ENCODE results near the gene TARS2. TPM values are rescaled to one million over a fixed set of nuclear protein-coding genes. Genes with fewer than 3 reads are reported as not detected.

The TARS2 gene
- total RNA-seq, 1 experiment from 2014 or later: 42.9 TPM

DNA sequence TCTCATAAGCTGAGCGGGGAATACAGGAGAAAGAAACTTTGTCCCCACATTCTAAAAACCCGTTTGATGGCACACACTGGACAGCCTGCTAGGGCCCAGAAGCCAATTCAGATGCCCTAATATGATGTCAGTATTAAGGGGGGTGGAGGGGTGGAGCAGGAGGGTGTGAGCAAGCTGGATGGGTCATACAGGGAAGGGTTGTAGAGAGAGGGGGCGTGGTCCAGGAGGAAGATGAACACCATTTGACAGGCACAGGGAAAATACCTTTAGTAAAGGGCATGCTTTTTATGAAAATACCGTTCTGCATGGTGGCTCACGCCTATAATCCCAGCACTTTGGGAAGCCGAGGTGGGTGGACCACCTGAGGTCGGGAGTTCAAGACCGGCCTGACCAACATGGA lies 6.0 kb downstream of the TARS2 start (continued):
- TF ChIP-seq, protein P1, sequence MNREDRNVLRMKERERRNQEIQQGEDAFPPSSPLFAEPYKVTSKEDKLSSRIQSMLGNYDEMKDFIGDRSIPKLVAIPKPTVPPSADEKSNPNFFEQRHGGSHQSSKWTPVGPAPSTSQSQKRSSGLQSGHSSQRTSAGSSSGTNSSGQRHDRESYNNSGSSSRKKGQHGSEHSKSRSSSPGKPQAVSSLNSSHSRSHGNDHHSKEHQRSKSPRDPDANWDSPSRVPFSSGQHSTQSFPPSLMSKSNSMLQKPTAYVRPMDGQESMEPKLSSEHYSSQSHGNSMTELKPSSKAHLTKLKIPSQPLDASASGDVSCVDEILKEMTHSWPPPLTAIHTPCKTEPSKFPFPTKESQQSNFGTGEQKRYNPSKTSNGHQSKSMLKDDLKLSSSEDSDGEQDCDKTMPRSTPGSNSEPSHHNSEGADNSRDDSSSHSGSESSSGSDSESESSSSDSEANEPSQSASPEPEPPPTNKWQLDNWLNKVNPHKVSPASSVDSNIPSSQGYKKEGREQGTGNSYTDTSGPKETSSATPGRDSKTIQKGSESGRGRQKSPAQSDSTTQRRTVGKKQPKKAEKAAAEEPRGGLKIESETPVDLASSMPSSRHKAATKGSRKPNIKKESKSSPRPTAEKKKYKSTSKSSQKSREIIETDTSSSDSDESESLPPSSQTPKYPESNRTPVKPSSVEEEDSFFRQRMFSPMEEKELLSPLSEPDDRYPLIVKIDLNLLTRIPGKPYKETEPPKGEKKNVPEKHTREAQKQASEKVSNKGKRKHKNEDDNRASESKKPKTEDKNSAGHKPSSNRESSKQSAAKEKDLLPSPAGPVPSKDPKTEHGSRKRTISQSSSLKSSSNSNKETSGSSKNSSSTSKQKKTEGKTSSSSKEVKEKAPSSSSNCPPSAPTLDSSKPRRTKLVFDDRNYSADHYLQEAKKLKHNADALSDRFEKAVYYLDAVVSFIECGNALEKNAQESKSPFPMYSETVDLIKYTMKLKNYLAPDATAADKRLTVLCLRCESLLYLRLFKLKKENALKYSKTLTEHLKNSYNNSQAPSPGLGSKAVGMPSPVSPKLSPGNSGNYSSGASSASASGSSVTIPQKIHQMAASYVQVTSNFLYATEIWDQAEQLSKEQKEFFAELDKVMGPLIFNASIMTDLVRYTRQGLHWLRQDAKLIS (CRISPR knock-in tag; IDR thresholded peaks at IDR 0.05; ENCODE audit: borderline replicate concordance): no peak
- TF ChIP-seq NR3C1 (CRISPR knock-in tag; conservative IDR thresholded peaks at IDR 0.05; ENCODE audit: low read depth) (no peak), FOXK1 (CRISPR knock-in tag; IDR thresholded peaks at IDR 0.05) (no peak), ELF4 (CRISPR knock-in tag; IDR thresholded peaks at IDR 0.05; ENCODE audit: low read depth) (no peak)
- TF ChIP-seq, protein P2, sequence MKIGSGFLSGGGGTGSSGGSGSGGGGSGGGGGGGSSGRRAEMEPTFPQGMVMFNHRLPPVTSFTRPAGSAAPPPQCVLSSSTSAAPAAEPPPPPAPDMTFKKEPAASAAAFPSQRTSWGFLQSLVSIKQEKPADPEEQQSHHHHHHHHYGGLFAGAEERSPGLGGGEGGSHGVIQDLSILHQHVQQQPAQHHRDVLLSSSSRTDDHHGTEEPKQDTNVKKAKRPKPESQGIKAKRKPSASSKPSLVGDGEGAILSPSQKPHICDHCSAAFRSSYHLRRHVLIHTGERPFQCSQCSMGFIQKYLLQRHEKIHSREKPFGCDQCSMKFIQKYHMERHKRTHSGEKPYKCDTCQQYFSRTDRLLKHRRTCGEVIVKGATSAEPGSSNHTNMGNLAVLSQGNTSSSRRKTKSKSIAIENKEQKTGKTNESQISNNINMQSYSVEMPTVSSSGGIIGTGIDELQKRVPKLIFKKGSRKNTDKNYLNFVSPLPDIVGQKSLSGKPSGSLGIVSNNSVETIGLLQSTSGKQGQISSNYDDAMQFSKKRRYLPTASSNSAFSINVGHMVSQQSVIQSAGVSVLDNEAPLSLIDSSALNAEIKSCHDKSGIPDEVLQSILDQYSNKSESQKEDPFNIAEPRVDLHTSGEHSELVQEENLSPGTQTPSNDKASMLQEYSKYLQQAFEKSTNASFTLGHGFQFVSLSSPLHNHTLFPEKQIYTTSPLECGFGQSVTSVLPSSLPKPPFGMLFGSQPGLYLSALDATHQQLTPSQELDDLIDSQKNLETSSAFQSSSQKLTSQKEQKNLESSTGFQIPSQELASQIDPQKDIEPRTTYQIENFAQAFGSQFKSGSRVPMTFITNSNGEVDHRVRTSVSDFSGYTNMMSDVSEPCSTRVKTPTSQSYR (CRISPR knock-in tag; IDR thresholded peaks at IDR 0.05): no peak
- TF ChIP-seq, protein P3, sequence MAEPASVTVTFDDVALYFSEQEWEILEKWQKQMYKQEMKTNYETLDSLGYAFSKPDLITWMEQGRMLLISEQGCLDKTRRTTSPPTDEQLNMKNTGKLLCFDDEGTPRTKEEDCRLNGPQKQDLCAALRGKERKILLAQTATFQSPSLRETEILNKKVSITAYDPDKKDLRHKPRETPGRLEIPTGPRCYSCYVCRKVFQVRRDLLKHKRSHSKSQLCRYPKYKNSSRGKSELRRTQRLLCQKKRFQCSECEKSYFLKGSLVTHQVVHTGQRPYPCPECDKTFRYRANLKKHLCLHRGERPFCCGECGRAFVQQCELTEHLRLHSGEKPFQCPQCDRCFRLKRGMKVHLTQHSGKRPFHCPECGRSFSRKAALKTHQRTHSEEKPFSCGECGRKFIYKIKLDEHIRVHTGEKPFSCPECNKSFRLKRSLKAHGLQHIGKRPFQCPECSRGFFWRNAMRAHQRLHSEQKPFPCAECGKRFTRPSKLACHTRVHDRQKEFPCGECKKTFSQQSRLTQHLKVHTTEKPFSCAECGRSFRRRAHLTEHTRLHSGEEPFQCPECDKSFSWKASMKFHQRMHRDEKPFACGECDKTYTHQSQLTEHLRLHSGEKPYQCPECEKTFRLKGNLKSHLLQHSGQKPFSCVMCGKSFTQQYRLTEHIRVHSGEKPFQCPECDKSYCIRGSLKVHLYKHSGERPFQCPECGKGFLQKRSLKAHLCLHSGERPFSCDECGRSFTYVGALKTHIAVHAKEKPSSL (CRISPR knock-in tag; conservative IDR thresholded peaks at IDR 0.05): no peak
- TF ChIP-seq, protein P4, sequence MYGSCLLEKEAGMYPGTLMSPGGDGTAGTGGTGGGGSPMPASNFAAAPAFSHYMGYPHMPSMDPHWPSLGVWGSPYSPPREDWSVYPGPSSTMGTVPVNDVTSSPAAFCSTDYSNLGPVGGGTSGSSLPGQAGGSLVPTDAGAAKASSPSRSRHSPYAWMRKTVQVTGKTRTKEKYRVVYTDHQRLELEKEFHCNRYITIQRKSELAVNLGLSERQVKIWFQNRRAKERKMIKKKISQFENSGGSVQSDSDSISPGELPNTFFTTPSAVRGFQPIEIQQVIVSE (CRISPR knock-in tag; IDR thresholded peaks at IDR 0.05; ENCODE audit: borderline replicate concordance): no peak
- TF ChIP-seq, protein P5, sequence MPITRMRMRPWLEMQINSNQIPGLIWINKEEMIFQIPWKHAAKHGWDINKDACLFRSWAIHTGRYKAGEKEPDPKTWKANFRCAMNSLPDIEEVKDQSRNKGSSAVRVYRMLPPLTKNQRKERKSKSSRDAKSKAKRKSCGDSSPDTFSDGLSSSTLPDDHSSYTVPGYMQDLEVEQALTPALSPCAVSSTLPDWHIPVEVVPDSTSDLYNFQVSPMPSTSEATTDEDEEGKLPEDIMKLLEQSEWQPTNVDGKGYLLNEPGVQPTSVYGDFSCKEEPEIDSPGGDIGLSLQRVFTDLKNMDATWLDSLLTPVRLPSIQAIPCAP (CRISPR knock-in tag; IDR thresholded peaks at IDR 0.05): no peak

DNA sequence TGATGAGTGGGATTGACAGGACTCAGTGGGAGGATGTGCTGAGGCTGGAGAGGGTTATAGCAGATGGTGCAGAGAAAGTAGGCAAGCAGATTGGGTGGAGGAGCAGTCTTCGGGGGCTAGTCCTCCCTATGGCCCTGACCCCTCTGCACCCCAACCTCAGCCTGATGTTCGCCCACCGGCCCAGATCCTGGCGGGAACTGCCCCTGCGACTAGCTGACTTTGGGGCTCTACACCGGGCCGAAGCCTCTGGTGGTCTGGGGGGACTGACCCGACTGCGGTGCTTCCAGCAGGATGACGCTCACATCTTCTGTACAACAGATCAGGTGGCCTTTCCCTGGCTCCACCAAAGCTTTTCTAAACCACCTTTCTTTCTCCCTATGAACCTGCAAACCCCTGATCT lies 11.1 kb downstream of the TARS2 start:
- DNase-seq (ENCODE audit: low spot score) (no peak), ATAC-seq (no peak)
- ChIA-PET CTCF (no interaction called here), POLR2A (no interaction called here)
- Mint-ChIP-seq H3K27ac (no peak overlapping the region), H3K27me3 (ENCODE audit: low read depth) (no peaks in the 10 kb centered on the region), H3K9me3 (no peaks in the 10 kb centered on the region), H3K4me3 (no peak overlapping the region), H3K4me1 (no peaks in the 10 kb centered on the region), H3K36me3 (peaks cover 56% of the 10 kb centered on the region)
- TF ChIP-seq JAZF1 (CRISPR knock-in tag; IDR thresholded peaks at IDR 0.05) (no peak), ZNF317 (CRISPR knock-in tag; IDR thresholded peaks at IDR 0.05; ENCODE audit: borderline replicate concordance, low read depth) (no peak), NR3C1 (CRISPR knock-in tag; conservative IDR thresholded peaks at IDR 0.05; ENCODE audit: low read depth) (no peak), ZNF219 (CRISPR knock-in tag; IDR thresholded peaks at IDR 0.05; ENCODE audit: borderline replicate concordance) (no peak), ATF1 (CRISPR knock-in tag; IDR thresholded peaks at IDR 0.05) (no peak)
- TF ChIP-seq, protein P6, sequence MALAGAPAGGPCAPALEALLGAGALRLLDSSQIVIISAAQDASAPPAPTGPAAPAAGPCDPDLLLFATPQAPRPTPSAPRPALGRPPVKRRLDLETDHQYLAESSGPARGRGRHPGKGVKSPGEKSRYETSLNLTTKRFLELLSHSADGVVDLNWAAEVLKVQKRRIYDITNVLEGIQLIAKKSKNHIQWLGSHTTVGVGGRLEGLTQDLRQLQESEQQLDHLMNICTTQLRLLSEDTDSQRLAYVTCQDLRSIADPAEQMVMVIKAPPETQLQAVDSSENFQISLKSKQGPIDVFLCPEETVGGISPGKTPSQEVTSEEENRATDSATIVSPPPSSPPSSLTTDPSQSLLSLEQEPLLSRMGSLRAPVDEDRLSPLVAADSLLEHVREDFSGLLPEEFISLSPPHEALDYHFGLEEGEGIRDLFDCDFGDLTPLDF (CRISPR knock-in tag; IDR thresholded peaks at IDR 0.05): no peak
- TF ChIP-seq, protein P7, sequence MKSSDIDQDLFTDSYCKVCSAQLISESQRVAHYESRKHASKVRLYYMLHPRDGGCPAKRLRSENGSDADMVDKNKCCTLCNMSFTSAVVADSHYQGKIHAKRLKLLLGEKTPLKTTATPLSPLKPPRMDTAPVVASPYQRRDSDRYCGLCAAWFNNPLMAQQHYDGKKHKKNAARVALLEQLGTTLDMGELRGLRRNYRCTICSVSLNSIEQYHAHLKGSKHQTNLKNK (CRISPR knock-in tag; IDR thresholded peaks at IDR 0.05): no peak
- TF ChIP-seq, protein P8, sequence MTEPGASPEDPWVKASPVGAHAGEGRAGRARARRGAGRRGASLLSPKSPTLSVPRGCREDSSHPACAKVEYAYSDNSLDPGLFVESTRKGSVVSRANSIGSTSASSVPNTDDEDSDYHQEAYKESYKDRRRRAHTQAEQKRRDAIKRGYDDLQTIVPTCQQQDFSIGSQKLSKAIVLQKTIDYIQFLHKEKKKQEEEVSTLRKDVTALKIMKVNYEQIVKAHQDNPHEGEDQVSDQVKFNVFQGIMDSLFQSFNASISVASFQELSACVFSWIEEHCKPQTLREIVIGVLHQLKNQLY (CRISPR knock-in tag; IDR thresholded peaks at IDR 0.05): no peak

Data from WTC11 (cell line).